MM.1S (cell line): ENCODE data around the gene KIAA1671.

Experiments used
- DNase-seq: peaks from one replicate; pipeline ENCODE4 v3.0.0-alpha.2; 2015
- H2AFZ ChIP-seq: fragments of 300-600 bp; sonication (generic); 2 replicates; pipeline ENCODE4 v1.6.0; 2016; ENCODE audit warnings: antibody characterized with exemption, low read length
- H3F3A ChIP-seq: fragments of 300-600 bp; sonication (generic); 2 replicates; pipeline ENCODE4 v1.6.1; 2016; ENCODE audit warnings: mild to moderate bottlenecking, antibody characterized with exemption, low read length, moderate library complexity, mixed read lengths; ENCODE audit not compliant: insufficient read depth
- H3K27ac ChIP-seq: fragments of 300-600 bp; sonication (generic); 2 replicates; pipeline ENCODE4 v1.5.1; 2016; ENCODE audit warnings: mild to moderate bottlenecking, low read length
- H3K27me3 ChIP-seq: fragments of 300-600 bp; sonication (generic); replicated peaks from 2 replicates; pipeline ENCODE4 v1.6.0; 2016; ENCODE audit warnings: low read length; ENCODE audit not compliant: insufficient read depth
- H3K36me3 ChIP-seq: fragments of 300-600 bp; sonication (generic); replicated peaks from 2 replicates; pipeline ENCODE4 v1.6.1; 2016; ENCODE audit warnings: mild to moderate bottlenecking, low read length, mixed read lengths; ENCODE audit not compliant: insufficient read depth
- H3K4me1 ChIP-seq: fragments of 300-600 bp; sonication (generic); 2 replicates; pipeline ENCODE4 v1.6.1; 2016; ENCODE audit warnings: low read length, mixed read lengths
- H3K4me2 ChIP-seq: fragments of 300-600 bp; sonication (generic); 2 replicates; pipeline ENCODE4 v1.6.0; 2016; ENCODE audit warnings: low read depth, low read length
- H3K4me3 ChIP-seq: fragments of 300-600 bp; sonication (generic); 2 replicates; pipeline ENCODE4 v1.5.1; 2016; ENCODE audit warnings: low read length, mixed read lengths
- H3K79me2 ChIP-seq: fragments of 300-600 bp; sonication (generic); 2 replicates; pipeline ENCODE4 v1.6.1; 2016; ENCODE audit warnings: mixed run types, low read length, mixed read lengths
- H3K9ac ChIP-seq: fragments of 300-600 bp; sonication (generic); 2 replicates; pipeline ENCODE4 v1.6.1; 2016; ENCODE audit warnings: low read length, mixed read lengths
- H3K9me2 ChIP-seq: fragments of 300-600 bp; sonication (generic); replicated peaks from 2 replicates; pipeline ENCODE4 v1.6.1; 2016; ENCODE audit warnings: mild to moderate bottlenecking, low read length, mixed read lengths; ENCODE audit not compliant: insufficient read depth
- H3K9me3 ChIP-seq: fragments of 300-600 bp; sonication (generic); replicated peaks from 2 replicates; pipeline ENCODE4 v1.6.1; 2016; ENCODE audit warnings: mild to moderate bottlenecking, low read length, mixed read lengths; ENCODE audit not compliant: insufficient read depth
- H4K20me1 ChIP-seq: fragments of 300-600 bp; sonication (generic); 2 replicates; pipeline ENCODE4 v1.6.1; 2016; ENCODE audit warnings: mild to moderate bottlenecking, low read length, moderate library complexity, mixed read lengths; ENCODE audit not compliant: insufficient read depth
- EZH2 ChIP-seq: fragments of 300-600 bp; sonication (generic); optimal IDR thresholded peaks from 2 replicates; pipeline ENCODE3; 2017; ENCODE audit warnings: low read depth, mild to moderate bottlenecking, antibody characterized with exemption, low read length, mixed read lengths
- EZH2phosphoT487 ChIP-seq: fragments of 300-600 bp; sonication (generic); IDR thresholded peaks from 2 replicates; pipeline ENCODE4 v1.6.1; 2018; ENCODE audit warnings: antibody characterized with exemption, low read length
- TF ChIP-seq, protein P1 (sequence below): fragments of 300-600 bp; sonication (generic); IDR thresholded peaks from 2 replicates; pipeline ENCODE4 v1.5.1; 2016; ENCODE audit warnings: antibody characterized with exemption, low read length, mixed read lengths

KIAA1671 gene

GRCh38 chr22:25167082-25167481, 214.6 kb downstream of the KIAA1671 start:
- no peaks in the 10 kb centered on the region for H3K36me3 ChIP-seq
- no peak for DNase-seq
- H3K9me3 ChIP-seq, result no peaks in the 10 kb centered on the region
- H3K27me3 ChIP-seq, result peaks cover 15% of the 10 kb centered on the region
- H3K4me3 ChIP-seq, result no peak overlapping the region
- H3K9ac ChIP-seq, result no peak overlapping the region
- H3K27ac ChIP-seq, result no peak overlapping the region
- H3K9me2 ChIP-seq, result no peaks in the 10 kb centered on the region
- TF ChIP-seq EZH2, result no peak
- no peak for TF ChIP-seq EZH2phosphoT487
- TF ChIP-seq, protein P1, sequence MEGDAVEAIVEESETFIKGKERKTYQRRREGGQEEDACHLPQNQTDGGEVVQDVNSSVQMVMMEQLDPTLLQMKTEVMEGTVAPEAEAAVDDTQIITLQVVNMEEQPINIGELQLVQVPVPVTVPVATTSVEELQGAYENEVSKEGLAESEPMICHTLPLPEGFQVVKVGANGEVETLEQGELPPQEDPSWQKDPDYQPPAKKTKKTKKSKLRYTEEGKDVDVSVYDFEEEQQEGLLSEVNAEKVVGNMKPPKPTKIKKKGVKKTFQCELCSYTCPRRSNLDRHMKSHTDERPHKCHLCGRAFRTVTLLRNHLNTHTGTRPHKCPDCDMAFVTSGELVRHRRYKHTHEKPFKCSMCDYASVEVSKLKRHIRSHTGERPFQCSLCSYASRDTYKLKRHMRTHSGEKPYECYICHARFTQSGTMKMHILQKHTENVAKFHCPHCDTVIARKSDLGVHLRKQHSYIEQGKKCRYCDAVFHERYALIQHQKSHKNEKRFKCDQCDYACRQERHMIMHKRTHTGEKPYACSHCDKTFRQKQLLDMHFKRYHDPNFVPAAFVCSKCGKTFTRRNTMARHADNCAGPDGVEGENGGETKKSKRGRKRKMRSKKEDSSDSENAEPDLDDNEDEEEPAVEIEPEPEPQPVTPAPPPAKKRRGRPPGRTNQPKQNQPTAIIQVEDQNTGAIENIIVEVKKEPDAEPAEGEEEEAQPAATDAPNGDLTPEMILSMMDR, result no peak
- H4K20me1 ChIP-seq, result no peaks in the 10 kb centered on the region
- no peaks in the 10 kb centered on the region for H3K79me2 ChIP-seq
- H3K4me2 ChIP-seq, result no peak overlapping the region
- H2AFZ ChIP-seq, result no peak overlapping the region
- no peaks in the 10 kb centered on the region for H3F3A ChIP-seq
- H3K4me1 ChIP-seq, result no peaks in the 10 kb centered on the region

DNA sequence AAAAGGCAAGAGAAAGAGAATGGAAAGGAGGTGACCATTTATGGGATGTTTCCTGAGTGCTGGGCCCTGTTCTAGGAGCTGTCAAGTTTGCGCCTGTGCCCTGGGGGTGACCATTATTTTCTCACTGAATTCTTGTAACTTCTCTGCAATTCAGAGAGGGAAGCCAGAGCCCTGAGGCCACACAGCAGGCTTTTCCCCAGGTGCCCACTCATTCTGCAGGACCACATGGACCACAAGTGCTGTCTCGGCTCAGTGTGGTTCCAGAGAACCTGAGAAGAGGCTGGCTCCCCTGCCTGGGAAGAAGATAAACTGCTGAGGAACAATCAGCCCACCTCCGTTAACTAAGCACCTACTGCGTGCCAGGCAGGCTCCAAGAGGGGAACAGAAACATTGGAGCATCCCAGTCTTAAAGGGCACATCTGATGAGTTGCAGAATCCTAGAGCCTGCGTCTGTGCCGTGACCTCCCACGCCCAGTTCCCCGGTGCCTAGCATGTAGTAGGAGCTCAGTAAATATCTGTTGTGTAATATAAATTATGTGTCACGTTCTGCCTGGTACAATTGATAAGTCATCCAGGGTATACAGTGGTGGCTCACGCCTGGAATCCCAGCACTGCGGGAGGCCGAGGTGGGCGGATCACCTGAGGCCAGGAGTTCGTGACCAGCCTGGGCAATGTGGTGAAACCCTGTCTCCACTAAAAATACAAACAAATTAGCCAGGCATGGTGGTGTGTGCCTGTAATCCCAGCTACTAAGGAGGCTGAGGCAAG, 215.5 kb downstream of the KIAA1671 start:
- TF ChIP-seq, protein P1, result no peak
- TF ChIP-seq EZH2phosphoT487 (no peak), EZH2 (no peak)
- no peak for DNase-seq
- no peak overlapping the region for H3K27ac ChIP-seq
- no peaks in the 10 kb centered on the region for H3K9me2 ChIP-seq
- H3K9ac ChIP-seq, result no peak overlapping the region
- H2AFZ ChIP-seq, result no peak overlapping the region
- H3K79me2 ChIP-seq, result no peaks in the 10 kb centered on the region
- H4K20me1 ChIP-seq, result no peaks in the 10 kb centered on the region
- H3K4me3 ChIP-seq, result no peak overlapping the region
- H3K9me3 ChIP-seq, result no peaks in the 10 kb centered on the region
- no peaks in the 10 kb centered on the region for H3F3A ChIP-seq
- no peaks in the 10 kb centered on the region for H3K4me1 ChIP-seq
- no peaks in the 10 kb centered on the region for H3K36me3 ChIP-seq
- no peak overlapping the region for H3K4me2 ChIP-seq
- H3K27me3 ChIP-seq, result peaks cover 15% of the 10 kb centered on the region

DNA sequence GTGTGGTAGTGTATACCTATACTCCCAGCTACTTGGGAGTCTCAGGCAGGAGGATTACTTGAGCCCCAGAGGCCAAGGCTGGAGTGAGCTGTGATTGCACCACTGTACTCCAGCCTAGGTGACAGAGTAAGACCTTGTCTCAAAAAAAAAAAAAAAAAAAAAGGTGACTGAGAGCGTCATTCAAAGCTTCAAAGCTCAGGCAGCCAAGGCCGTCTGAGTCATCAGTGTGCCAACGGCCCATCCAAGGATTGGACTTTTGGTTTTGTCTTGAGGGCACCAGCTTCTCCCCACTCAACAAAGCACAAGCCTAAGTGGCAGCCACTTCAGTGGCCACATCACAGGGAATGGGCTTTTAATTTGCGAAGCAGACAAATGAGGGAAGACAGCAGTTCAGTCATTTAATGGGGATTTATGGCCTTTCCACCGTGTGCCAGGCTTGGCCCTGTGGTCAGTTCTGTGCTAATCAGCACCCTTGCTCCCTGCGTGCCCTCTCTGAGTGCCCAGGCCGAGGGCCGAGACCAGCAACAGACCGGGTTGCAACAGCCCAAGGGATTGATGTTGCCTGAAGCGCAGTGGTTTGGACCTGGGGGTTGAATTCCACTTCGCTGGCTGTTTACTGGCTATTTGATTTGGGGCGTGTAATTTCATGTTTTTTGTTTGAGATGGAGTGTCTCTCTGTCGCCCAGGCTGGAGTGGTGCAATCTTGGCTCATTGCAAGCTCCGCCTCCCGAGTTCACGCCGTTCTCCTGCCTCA, 216.9 kb downstream of the KIAA1671 start:
- no peaks in the 10 kb centered on the region for H3K36me3 ChIP-seq
- no peaks in the 10 kb centered on the region for H3K9me3 ChIP-seq
- H3K27ac ChIP-seq, result no peak overlapping the region
- H4K20me1 ChIP-seq, result no peaks in the 10 kb centered on the region
- H3K4me1 ChIP-seq, result no peaks in the 10 kb centered on the region
- no peak overlapping the region for H3K4me2 ChIP-seq
- H3K79me2 ChIP-seq, result no peaks in the 10 kb centered on the region
- TF ChIP-seq, protein P1, result no peak
- TF ChIP-seq EZH2 (no peak), EZH2phosphoT487 (no peak)
- DNase-seq, result no peak
- no peak overlapping the region for H3K4me3 ChIP-seq
- no peaks in the 10 kb centered on the region for H3F3A ChIP-seq
- H2AFZ ChIP-seq, result no peak overlapping the region
- peaks cover 21% of the 10 kb centered on the region for H3K27me3 ChIP-seq
- H3K9me2 ChIP-seq, result no peaks in the 10 kb centered on the region
- no peak overlapping the region for H3K9ac ChIP-seq
